T-helper 2 cell (primary cell): ENCODE results near the gene UBAC2.

Experiments used
- DNase-seq, 5 experiments: peaks; one replicate each; pipeline versions ENCODE4 v3.0.0 to v3.0.0-alpha.2; 2012 to 2022

The UBAC2 gene

DNA sequence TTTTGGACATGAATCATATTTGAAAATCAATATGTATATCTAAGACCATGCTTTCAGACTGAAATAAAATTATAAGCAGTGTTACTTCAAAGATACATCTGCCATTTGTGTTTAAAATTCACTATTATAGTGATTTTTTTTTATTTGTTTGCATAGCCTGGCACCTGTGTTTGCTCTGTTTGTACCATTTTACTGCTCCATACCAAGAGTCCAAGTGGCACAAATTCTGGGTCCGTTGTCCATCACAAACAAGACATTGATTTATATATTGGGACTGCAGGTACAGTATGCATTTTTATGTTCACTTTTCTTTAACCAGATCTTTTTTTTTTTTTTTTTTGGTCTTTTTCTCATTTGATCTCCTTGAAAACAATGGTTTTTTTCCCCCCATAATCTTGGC lies 113.3 kb downstream of the UBAC2 start:
- no peak for DNase-seq

DNA sequence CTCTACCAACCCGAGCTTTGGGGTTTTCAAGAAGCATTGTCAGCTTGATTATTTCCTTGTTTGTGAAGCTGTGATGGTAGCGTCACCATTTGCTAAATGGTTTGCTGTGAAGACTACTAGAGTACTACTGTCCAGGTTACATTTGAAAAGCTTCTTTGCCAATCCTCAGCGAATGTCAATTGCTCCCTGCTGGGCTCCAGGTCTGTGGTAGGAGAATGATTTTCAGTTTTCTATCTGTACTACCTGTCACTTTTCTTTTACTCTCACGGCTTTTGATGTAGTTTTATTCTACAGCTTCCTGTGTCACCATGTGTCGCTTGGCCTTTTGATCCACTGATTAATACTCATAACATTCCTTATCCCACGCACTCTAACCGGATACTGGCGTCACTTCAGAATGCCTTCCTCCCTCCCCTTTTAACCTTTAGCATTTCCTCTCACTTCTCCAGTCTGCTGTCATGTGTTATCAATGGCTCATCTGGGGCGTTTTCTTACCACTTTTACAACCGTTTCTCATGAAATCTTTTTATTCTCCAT lies 114.1 kb downstream of the UBAC2 start:
- peak in 4 of 5 experiments; percentile 49 to 94 (median 60) for DNase-seq

DNA sequence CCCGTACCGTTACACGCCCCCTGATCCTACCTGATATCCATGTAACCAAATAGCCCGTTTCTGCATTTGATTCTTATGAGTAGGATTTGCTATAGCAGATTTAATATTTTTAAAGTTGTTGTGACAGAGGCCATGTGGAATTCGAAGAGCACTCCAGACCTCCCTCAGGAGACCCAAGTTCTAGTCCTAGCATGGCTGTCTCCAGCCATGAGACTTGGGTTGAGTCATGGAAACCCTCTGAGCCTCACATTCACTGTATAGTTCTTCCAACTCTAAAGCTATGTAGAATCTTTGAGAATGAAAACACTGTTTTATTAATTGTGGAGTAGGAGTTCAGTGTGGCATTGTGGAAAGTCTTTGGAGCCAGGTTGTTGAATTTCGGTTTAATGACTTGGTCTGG lies 114.5 kb downstream of the UBAC2 start:
- no peak for DNase-seq

DNA sequence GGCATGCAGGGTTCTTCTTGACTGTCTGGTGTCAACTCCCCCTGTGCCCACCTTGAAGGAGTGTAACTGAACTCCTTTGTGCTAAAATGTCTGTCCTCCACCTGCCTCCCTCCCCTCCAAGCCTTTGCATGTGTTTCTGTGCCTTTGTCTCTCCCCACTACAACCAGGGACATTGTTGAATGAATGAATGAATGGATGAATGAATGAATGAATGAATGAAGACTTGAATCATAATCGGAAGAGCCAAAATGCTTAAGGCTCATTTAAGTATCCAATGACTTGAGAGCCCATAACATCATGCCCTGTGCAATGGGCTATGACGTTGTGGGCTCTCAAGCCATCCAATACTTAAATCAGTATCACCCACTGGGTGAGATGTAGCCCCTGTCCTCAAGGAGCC lies 115.6 kb downstream of the UBAC2 start:
- no peak for DNase-seq

DNA sequence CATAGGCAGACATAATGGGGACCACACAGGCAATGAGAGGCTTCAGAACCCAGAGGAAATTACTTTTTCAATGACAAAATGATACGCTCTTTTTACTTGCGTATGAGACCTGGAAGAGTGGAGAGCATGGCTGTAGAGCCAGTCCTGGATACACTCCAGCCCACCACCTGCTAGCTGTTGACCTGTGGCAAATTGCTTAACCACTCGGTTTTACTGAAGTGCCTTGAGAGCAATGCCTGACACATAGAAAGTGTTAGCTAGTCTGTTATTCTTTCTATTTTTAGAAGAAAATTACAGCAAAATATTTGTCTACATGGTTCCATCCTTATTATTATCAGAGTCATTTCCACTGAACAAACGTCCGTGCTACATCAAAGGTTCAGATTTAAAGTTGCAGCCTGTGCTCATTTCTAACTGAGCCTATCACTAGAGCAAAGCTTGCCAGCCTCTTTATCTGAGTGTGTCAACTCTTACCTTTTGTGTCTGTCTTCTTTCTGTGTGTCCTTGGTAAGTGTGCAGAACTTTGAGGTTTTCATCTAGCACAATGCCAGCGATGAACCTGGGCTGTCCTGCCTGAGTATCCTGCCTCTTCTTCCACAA lies 116.1 kb downstream of the UBAC2 start:
- no peak for DNase-seq

DNA sequence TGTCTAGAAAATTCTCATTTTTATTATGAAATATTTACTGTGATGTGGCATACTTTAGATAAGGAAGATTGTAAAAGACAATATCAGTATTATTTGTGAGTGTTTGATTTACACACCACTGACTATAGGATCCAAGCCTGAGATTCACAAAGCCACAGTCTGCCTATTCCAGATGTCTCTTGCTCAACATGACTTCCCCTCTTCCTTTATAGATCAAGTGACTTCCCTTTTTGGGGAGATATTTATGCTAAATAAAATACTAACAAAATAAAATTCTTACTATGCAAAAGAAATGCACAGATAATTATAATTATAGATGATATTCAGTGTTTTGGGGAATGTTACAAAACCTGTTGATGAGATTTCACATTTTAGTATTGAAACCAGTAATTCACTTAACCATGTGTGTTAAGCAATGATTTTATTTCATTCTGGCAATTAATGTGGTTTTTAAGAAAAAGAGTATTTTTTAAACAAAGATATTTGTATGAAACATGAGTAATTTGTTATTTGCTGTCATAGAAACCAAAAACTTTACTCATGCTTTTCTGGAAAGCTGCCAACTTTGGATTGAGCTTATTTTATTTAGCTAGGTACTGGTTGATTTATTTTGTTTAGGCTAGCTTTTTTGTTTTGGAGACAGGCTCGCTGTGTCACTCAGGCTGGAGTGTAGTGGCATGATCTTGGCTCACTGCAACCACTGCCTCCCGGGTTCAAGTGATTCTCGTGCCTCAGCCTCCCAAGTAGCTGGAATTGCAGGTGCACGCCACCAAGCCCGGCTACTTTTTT lies 120.2 kb downstream of the UBAC2 start:
- DNase-seq = peak in 1 of 5 experiments; percentile 69

DNA sequence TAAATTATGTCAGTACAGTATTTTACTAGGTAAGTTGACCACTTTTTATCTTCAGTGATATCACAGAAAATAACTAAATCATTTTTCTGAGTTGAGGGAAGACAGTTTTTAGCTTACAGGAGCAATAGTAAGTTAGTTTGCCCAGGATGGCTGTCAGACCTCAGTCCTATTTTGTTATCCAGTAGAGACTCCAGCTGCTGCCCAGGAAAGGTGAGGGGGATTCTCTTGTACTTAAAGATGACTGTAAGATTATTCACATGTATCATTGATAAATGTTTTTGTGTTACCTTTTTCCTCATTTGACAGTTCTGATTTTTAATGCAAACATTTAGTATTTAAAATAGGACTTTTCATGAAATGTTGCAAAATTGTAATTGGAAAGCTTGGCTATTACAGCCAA lies 121.1 kb downstream of the UBAC2 start:
- no peak for DNase-seq

DNA sequence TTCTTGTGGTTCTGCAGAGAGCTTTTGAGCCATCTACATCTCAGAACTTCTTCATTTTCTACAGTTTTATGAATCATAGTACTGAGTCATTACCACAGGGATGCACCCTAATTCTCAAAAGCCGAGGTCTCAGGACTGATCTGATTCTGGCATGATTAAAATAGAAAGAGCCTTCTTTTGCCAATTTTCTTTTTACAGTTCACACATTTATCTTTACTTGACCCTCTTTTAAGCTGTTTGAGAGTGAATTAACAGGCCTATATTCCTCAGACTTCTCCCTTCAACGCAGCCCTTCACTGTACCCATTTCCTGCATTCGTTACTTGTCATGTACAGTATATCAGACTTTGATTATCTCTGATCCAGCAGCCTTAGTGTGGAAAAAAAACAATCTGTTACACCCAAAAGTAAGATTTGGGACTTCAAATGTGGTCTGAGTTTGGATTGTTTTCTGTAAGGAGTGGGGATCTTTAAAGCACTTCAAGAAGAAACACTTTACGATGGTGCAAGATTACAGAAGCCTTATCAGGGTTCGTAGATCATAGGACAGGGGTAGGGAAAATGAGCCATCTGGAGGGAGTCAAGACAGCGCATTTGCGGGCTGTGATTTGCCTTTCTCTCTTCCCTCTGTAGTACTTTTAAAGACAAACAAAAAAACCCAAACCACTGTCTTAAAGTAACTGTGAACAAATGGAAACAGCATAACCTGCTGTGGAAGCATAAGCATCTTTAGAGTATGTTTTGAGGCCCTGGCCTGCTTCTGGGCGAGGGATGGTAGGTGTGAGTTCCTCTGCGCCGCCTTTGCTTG lies 121.8 kb downstream of the UBAC2 start:
- DNase-seq = peak in 4 of 5 experiments; percentile 19 to 92 (median 40)

DNA sequence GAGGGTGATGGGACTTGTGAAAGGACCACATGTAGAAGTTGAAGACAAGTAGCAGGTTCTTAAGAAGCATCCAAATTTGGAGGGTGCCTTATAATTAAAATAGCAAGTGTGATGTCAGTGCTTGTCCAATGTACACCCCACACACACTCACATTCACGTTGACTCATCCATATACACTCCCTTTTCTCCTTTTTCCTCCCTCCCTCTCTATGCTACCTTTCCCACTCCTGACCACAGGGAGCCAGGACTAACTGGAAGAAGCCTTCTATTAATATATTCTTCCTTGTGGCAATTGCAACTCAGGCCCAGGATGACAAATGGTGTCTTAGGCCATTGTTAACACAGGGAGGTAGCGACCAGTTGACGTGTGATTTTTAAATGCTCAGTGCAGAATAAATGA lies 122.8 kb downstream of the UBAC2 start:
- DNase-seq = no peak

DNA sequence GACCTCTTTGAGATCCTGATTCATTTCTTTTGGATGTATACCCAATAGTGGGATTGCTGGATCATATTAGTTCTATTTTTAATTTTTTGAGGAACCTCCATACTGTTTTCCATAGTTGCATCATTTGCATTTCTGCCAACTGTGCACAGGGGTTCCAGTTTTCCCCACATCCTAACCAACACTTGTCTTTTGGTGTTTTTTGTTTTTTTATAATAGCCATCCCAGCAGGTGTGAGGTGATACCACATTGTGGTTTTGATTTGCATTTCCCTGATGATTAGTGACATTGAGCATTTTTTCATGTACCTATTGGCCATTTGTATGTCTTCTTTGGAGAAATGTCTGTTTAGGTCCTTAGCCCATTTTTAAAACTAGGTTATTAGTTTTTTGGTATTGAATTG lies 125.4 kb downstream of the UBAC2 start:
- DNase-seq = no peak

DNA sequence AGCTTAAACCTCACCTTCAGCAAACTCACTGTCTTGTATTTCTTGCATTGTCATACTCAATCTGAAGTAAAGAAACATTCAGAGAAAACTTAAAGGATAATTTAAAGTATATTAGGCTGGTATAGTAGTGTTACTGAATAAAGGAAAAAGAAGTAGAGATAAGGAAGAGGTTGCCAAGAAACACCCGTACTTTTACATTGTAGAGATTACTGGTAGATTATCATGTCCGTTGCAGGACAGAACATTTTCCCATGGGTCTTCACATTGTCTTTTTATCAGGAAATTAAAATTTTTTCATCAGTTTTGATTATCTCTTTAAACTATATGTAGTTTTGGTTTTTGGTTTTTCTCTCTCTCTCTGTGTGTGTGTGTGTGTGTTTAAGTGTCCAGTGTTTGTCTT lies 126.5 kb downstream of the UBAC2 start:
- no peak for DNase-seq

DNA sequence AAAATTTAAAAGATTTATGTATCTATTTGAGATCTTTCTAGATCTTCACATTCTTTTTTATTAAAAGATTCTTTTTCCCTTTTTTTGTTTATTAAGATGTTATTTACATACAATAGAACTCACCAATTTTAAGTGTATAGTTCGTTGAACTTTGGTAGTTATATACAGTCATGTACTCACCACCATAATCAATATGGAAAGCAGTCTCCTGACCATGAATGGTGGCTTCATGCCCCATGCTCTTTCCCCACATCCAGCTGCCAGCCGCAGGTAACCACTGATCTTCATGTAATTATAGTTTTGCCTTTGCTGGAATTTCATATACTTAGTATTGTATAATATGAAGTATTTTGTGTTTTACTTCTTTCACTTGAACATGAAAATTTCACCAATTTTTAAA lies 127.1 kb downstream of the UBAC2 start:
- DNase-seq = no peak

DNA sequence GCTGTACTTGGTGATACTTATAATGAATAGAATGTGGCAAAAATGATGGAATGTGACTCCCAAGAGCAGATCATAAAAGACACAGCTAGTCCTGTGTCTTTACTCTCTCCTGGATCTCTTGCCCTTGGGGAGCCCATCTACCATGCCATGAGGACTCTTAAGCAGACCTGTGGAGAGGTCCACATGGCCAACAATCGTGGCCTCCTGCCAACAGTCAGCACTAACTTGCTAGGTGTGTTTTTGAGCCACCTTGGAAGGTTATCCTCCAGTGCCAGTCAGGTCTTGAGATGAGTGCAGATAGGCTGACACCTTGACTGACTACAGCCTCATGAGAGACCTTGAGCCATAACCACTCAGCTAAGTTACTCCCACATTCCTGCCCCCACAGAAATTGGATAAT lies 128.8 kb downstream of the UBAC2 start:
- DNase-seq = no peak

DNA sequence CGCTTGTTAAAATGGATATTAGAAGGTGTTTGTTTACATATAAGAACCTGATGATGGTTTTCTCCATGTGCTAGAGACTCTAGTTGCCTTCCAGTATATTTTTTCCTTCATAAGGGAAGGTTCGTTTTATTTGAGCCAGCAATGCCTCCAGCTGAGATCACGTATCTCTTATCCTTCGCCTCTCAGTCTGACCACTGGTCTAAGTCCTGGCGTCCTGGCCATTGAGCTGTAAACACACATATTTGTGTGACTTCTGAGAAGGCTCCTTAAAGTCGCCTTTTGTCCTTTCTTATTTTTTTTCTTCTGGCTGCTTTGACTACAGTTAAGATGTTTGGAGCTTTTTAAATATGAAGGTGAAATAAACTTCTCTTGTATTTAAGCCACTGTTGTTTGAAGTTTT lies 130.3 kb downstream of the UBAC2 start:
- DNase-seq = no peak

DNA sequence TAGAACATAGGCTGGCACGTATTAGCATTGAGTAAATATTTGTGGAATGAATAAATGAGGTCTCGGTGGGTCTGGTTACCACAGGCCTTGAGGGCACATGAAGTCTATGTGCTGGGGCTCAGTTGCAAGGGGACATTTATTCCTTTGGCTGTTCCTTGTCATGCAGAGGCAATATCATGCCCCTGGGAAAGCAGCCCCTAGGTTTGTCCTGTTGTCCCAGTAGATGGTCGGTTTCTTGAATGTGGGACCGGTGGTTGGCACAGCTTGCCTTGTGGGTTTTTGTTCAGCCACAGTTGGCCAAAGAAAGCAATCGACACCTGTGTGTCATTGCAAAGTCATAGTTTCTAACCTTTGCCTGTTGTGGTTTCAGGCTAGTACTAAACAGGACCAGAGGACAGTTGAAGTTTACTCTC lies 131.2 kb downstream of the UBAC2 start:
- peak in 1 of 5 experiments; percentile 50 for DNase-seq

DNA sequence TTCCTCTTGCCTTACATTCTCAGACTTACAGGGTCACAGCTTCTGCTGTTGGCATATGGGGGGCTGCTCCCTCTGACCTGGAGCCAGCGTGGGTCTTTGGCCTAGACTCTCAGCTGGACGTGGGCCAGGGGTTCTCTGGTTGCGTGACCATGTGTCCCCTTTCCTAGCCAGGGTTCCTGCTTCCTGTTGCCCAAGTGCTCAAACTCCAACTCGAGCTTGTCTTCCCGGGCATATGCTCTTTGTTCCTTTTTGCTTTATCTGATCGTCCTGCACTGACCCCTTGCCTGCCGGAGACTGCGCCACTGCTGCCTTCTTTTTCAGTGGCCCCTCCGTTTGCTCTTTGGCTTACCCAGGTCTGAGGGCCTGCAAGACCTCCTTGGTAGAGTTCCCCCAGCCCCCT lies 131.8 kb downstream of the UBAC2 start:
- no peak for DNase-seq

DNA sequence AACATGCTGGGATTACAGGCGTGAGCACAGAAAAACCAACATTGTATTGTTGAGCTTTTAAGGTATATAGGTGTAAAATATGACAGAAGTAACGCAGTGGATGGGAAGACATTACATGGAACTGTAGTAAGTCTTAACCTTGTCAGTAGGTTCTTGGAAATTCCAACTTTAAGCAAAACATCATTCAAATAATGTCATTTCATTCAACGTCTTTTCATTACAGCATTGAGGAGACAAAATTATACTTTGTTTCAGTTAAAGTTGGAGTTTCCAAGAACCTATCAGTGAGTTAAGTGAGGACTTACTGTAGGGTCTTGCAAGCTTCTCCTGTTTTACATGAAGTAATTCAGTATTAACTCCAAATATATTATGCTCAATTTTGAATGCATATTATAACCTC lies 133.6 kb downstream of the UBAC2 start:
- no peak for DNase-seq

DNA sequence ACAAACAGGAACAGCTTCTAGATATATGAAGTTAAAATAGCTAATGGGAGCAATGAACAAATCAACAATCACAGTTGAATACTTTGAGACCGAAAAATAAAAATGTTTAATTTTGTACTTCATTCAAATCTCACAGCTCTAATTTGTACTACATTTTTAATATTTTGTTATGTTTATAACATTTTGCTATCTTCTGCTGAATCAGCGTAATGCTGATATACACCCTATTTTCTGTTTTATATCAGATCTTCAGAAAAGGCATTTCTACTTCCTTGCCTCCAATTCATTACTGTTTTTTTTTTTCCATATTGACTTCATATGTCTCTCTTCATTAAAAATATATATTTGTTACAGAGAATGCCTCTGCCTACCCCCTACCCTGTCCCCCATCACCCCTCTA lies 134.4 kb downstream of the UBAC2 start:
- DNase-seq = no peak

DNA sequence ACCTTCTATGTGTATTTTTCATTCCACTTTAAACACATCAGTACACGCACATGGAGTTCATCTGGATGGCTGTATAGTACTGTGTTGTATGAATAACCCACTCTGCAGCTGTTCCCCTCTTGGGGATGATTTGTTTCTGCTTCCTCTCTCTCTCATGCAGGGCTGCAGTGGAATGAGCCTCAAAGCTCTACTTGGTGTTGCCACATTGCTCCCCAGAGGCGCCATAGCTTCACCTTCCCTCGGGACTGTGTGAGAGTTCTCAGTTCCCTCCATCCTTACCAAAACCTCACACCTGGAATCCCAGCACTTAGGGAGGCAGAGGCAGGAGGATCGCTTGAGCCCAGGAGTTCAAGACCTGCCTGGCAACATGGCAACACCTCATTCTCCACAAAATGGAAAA lies 134.9 kb downstream of the UBAC2 start:
- DNase-seq = no peak

DNA sequence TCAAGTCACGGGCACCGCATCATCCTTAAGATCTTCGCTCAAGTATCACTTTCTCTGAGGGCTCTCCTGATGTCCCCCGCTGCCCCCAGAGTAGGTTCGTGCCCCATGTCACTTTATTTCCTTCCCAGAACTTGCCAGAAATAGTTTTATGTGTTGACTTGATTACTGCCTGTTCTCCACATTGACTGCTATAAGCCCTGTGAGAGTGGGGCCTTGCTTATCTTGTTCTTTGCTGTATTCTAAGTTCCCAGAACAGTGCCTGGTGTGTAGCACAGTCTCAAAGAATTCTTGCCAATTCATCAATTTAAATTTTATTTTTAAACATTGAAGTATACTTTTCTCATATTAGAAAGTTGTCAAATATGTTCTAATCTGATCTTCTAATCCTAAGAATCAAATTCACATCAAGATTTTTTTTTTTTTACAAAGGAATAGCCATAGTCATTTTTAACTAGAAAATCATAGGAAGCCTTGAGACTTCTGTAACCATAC lies 138.6 kb downstream of the UBAC2 start:
- no peak for DNase-seq

DNA sequence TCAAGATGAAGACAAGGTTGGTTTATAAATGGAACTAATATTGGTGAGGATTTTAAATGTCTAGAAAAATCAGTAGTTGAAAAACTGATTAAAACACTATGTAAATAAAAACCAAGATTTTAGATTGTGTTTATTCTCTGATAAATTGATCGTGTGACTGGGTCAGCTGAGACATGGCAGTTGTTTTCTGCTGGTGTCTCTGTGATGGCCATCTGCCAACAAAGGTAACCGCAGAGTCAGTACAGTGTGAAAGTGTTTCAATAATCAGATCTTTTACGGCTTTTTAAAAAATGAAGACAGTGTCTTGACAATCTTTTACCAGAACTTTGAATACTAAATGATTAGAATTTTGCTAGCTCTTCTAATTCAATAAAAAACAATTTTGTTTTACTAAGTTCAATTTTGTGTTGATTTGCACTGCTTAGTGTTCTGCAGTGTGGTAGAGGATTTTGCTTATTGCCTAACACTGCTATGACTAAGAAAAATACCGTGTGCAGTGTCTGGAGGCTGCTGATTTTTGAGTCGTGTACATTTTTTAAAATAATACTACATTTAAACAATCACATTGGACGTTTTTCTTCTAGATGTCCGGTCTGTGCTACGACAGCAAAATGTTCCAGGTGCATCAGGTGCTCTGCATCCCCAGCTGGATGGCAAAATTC lies 139.2 kb downstream of the UBAC2 start:
- peak in 3 of 5 experiments; percentile 52 to 86 (median 58) for DNase-seq

DNA sequence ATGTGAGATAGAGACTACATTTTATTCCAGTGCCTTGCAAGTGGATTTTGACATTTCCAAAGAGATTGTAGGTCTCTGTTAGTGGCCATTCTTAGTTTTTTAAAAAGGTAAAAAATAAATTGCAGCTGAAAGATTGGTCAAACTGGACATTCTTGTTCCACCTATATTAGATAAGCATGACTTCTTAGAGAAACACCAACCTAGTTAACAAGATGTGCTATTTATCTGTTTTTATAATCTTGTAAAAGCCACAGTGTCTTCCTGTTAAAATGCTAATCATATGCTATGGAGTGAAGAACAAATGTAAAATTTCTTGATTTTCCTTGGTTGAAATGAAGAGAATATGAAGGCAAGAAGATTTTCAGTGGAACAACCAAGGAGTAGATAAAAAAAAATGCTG lies 140.0 kb downstream of the UBAC2 start:
- DNase-seq = peak in 1 of 5 experiments; percentile 43
